H1 (cell line): ENCODE results near the gene MIOX. TPM values are rescaled to one million over a fixed set of nuclear protein-coding genes. Genes with fewer than 3 reads are reported as not detected.

Experiments
- BACH1 ChIP-seq: IDR thresholded peaks from 2 replicates; pipeline ENCODE4 v1.6.1; 2012; ENCODE audit warnings: low read length, improper control_type of control experiment
- CHD1 ChIP-seq: IDR thresholded peaks from 2 replicates; pipeline ENCODE4 v1.6.1; 2012; ENCODE audit warnings: low read depth, low read length, improper control_type of control experiment
- KDM4A ChIP-seq: IDR thresholded peaks from one replicate; pipeline ENCODE4 v1.7.1; 2012; ENCODE audit warnings: low read depth, mild to moderate bottlenecking, moderate library complexity, low read length, inconsistent platforms; ENCODE audit not compliant: severe bottlenecking
- POLR2A ChIP-seq, 2 experiments: IDR thresholded peaks; 1 replicate in 1 of 2; 2 replicates in 1 of 2; pipeline ENCODE4 v1.6.1; 2011; ENCODE audit warnings: low read depth in 2 of 2, low read length in 2 of 2, mild to moderate bottlenecking in 2 of 2; ENCODE audit errors: control extremely low read depth in 1 of 2
- RAD21 ChIP-seq, 2 experiments: IDR thresholded peaks in 1 of 2; conservative IDR thresholded peaks in 1 of 2; 2 replicates each; pipeline ENCODE4 v1.6.1; 2011; ENCODE audit warnings: low read depth in 2 of 2, low read length in 2 of 2, improper control_type of control experiment in 1 of 2, inconsistent platforms in 1 of 2, mild to moderate bottlenecking in 1 of 2, moderate library complexity in 1 of 2
- SAP30 ChIP-seq: fragments of 300-600 bp; sonication (generic); IDR thresholded peaks from 2 replicates; pipeline ENCODE4 v1.7.1; 2012; ENCODE audit warnings: low read length, moderate library complexity, mild to moderate bottlenecking, inconsistent platforms; ENCODE audit not compliant: insufficient read depth, insufficient replicate concordance
- SP2 ChIP-seq: IDR thresholded peaks from 2 replicates; pipeline ENCODE4 v1.6.1; 2012; ENCODE audit warnings: mild to moderate bottlenecking, low read length, inconsistent platforms
- TBP ChIP-seq: IDR thresholded peaks from 2 replicates; pipeline ENCODE4 v1.6.1; 2011; ENCODE audit warnings: low read depth, low read length, improper control_type of control experiment
- YY1 ChIP-seq: IDR thresholded peaks from 2 replicates; pipeline ENCODE4 v1.6.1; 2011; ENCODE audit warnings: low read depth, mild to moderate bottlenecking, low read length
- polyA plus RNA-seq, 7 experiments: library from polyadenylated mRNA; depleted of rRNA in 3 of 7; stranded (reverse) in 5 of 7; unstranded in 2 of 7; fragments of >200 nt in 5 of 7; fragments of 200-250 nt in 2 of 7; gene quantifications; 1 replicate in 5 of 7; 2 replicates in 1 of 7; 4 replicates in 1 of 7; pipeline versions ENCODE4 v1.2.1 to v1.2.3, GENCODE V29; 2011 to 2013; ENCODE audit warnings: missing spikeins in 2 of 7, mixed read lengths in 2 of 7
- total RNA-seq: library from RNA; stranded (reverse); fragmentation: NEBNext Ultra II Directional; extraction: Animal tissue kit (Norgen Biotek cat#: 25700); gene quantifications from 2 replicates; pipeline ENCODE4 v1.2.1, GENCODE V29; 2021

Gene MIOX
- total and polyA plus RNA-seq, 2 of the 8 experiments (the other 6 are each of a cell fraction or from before 2014, with no cell fraction given), result 0.30 to 0.32 TPM

- TF ChIP-seq YY1, result no peak
- TF ChIP-seq RAD21 (IDR thresholded peaks at IDR 0.05 in 1 of 2, conservative IDR thresholded peaks at IDR 0.05 in 1 of 2; ENCODE audit: low read depth in 2 of 2, low read length in 2 of 2), result no peak
- no peak for TF ChIP-seq CHD1
- TF ChIP-seq SP2, result no peak
- TF ChIP-seq SAP30, result no peak
- TF ChIP-seq TBP, result no peak
- no peak for TF ChIP-seq KDM4A
- TF ChIP-seq POLR2A (IDR thresholded peaks at IDR 0.05; ENCODE audit: control extremely low read depth in 1 of 2, low read depth in 2 of 2, low read length in 2 of 2), result no peak
- no peak for TF ChIP-seq BACH1
Measured at GRCh38 chr22:50441428-50441993, 45.1 kb upstream of the MIOX start (continued).
